IMR-90 (cell line): Measurements from ENCODE around the gene PTBP1. TPM values are rescaled to one million over a fixed set of nuclear protein-coding genes. Genes with fewer than 3 reads are reported as not detected.

ENCODE experiments used
- ATAC-seq: fragments of 200-7000 bp; cut with Tn5 transposase; 2 replicates; pipeline ENCODE4 v1.9.1; 2020; ENCODE audit warnings: low read depth, mild to moderate bottlenecking, moderate library complexity
- BruUV-seq: library from RNA; stranded (reverse); fragments of 400-500 nt; replicated peaks from 2 replicates; lab custom pipeline; 2021; lab: Mats Ljungman, UMichigan
- CTCF ChIA-PET: fragments of 300-600 bp; formaldehyde crosslinking; extraction: SDS; loops from one replicate; lab custom pipeline; 2021; ENCODE audit warnings: antibody characterized with exemption; lab: Yijun Ruan, JAX
- POLR2A ChIA-PET: fragments of 300-600 bp; sonication (Branson Sonifier 250); formaldehyde crosslinking; loops from one replicate; lab custom pipeline; 2022; ENCODE audit warnings: antibody characterized with exemption; ENCODE audit not compliant: unreplicated experiment; lab: Charles Lee
- DNase-seq: peaks from one replicate; pipeline ENCODE4 v3.0.0; 2013
- H2AFZ ChIP-seq: replicated peaks from 2 replicates; pipeline ENCODE3; 2013; ENCODE audit warnings: low read length, mild to moderate bottlenecking; ENCODE audit not compliant: poor library complexity
- H2AK5ac ChIP-seq: 2 replicates; pipeline ENCODE4 v1.6.1; 2013; ENCODE audit warnings: low read depth, low read length, inconsistent platforms
- H2AK9ac ChIP-seq: replicated peaks from 2 replicates; pipeline ENCODE3; 2013; ENCODE audit warnings: mild to moderate bottlenecking, low read depth, low read length, moderate library complexity; ENCODE audit not compliant: poor library complexity
- H2BK120ac ChIP-seq: 2 replicates; pipeline ENCODE4 v1.6.1; 2013; ENCODE audit warnings: low read depth, low read length, inconsistent platforms
- H2BK15ac ChIP-seq: 3 replicates; pipeline ENCODE4 v1.6.1; 2013; ENCODE audit warnings: low read depth, low read length, inconsistent platforms
- H2BK20ac ChIP-seq: 2 replicates; pipeline ENCODE4 v1.6.1; 2013; ENCODE audit warnings: low read depth, mild to moderate bottlenecking, inconsistent platforms, low read length, moderate library complexity
- H2BK5ac ChIP-seq: 2 replicates; pipeline ENCODE4 v1.6.1; 2013; ENCODE audit warnings: mild to moderate bottlenecking, low read depth, low read length, inconsistent platforms; ENCODE audit not compliant: poor library complexity, severe bottlenecking
- H3K14ac ChIP-seq: replicated peaks from 2 replicates; pipeline ENCODE4 v1.6.1; 2013; ENCODE audit warnings: low read depth, low read length, inconsistent platforms
- H3K18ac ChIP-seq: 2 replicates; pipeline ENCODE4 v1.6.1; 2013; ENCODE audit warnings: low read depth, low read length, control low read depth
- H3K23ac ChIP-seq: 2 replicates; pipeline ENCODE4 v1.6.1; 2013; ENCODE audit warnings: low read depth, low read length, inconsistent platforms
- H3K27ac ChIP-seq: 2 replicates; pipeline ENCODE4 v1.5.1; 2013; ENCODE audit warnings: mild to moderate bottlenecking, control low read depth, low read length; ENCODE audit not compliant: insufficient read depth
- H3K27me3 ChIP-seq: 2 replicates; pipeline ENCODE4 v1.6.1; 2013; ENCODE audit warnings: low read length; ENCODE audit not compliant: control insufficient read depth, insufficient read depth
- H3K36me3 ChIP-seq: 2 replicates; pipeline ENCODE4 v1.6.1; 2013; ENCODE audit warnings: low read length, mixed read lengths; ENCODE audit not compliant: control insufficient read depth, insufficient read depth
- H3K4ac ChIP-seq: 2 replicates; pipeline ENCODE4 v1.6.1; 2013; ENCODE audit warnings: low read depth, low read length, inconsistent platforms
- H3K4me1 ChIP-seq: 2 replicates; pipeline ENCODE4 v1.6.1; 2013; ENCODE audit warnings: low read length, mixed read lengths; ENCODE audit not compliant: control insufficient read depth, insufficient read depth
- H3K4me2 ChIP-seq: 2 replicates; pipeline ENCODE4 v1.6.1; 2013; ENCODE audit warnings: low read depth, mild to moderate bottlenecking, control low read depth, low read length, moderate library complexity
- H3K4me3 ChIP-seq: 2 replicates; pipeline ENCODE4 v1.5.1; 2013; ENCODE audit warnings: low read depth, mild to moderate bottlenecking, control low read depth, low read length, moderate library complexity; ENCODE audit not compliant: insufficient read depth
- H3K56ac ChIP-seq: 2 replicates; pipeline ENCODE4 v1.6.1; 2013; ENCODE audit warnings: low read length, inconsistent platforms; ENCODE audit not compliant: insufficient read depth; ENCODE audit errors: extremely low read depth
- H3K79me1 ChIP-seq, 2 experiments: 2 replicates each; pipeline ENCODE4 v1.6.1; 2013; ENCODE audit warnings: low read length in 2 of 2, inconsistent platforms in 1 of 2, low read depth in 1 of 2
- H3K9ac ChIP-seq: 2 replicates; pipeline ENCODE4 v1.6.1; 2013; ENCODE audit warnings: low read depth, low read length, control low read depth
- H3K9me1 ChIP-seq: 2 replicates; pipeline ENCODE4 v1.6.1; 2013; ENCODE audit warnings: low read length, inconsistent platforms; ENCODE audit not compliant: insufficient read depth
- H3K9me3 ChIP-seq: 2 replicates; pipeline ENCODE4 v1.6.1; 2013; ENCODE audit warnings: low read length; ENCODE audit not compliant: control insufficient read depth, insufficient read depth
- H4K20me1 ChIP-seq: 2 replicates; pipeline ENCODE4 v1.6.1; 2013; ENCODE audit warnings: low read length, inconsistent platforms; ENCODE audit not compliant: insufficient read depth
- H4K5ac ChIP-seq: 2 replicates; pipeline ENCODE4 v1.6.1; 2013; ENCODE audit warnings: mild to moderate bottlenecking, low read depth, low read length, control low read depth
- H4K8ac ChIP-seq, 2 experiments: 2 replicates each; pipeline ENCODE4 v1.6.1; 2013; ENCODE audit warnings: low read depth in 2 of 2, low read length in 2 of 2, control low read depth in 1 of 2, inconsistent platforms in 1 of 2
- H4K91ac ChIP-seq: 2 replicates; pipeline ENCODE4 v1.6.1; 2013; ENCODE audit warnings: low read depth, low read length, inconsistent platforms; ENCODE audit not compliant: insufficient read depth
- CHD1 ChIP-seq: IDR thresholded peaks from 2 replicates; pipeline ENCODE4 v1.6.1; 2012; ENCODE audit warnings: low read depth, low read length, improper control_type of control experiment
- FOS ChIP-seq: fragments of 150-350 bp; IDR thresholded peaks from 2 replicates; pipeline ENCODE4 v1.6.1; 2016; ENCODE audit warnings: low read depth, low read length
- MAFK ChIP-seq: IDR thresholded peaks from 2 replicates; pipeline ENCODE4 v1.6.1; 2012; ENCODE audit warnings: low read depth, low read length, improper control_type of control experiment
- MAZ ChIP-seq: IDR thresholded peaks from 2 replicates; pipeline ENCODE4 v1.6.1; 2012; ENCODE audit warnings: low read depth, mild to moderate bottlenecking, low read length, improper control_type of control experiment, moderate library complexity, borderline replicate concordance
- MXI1 ChIP-seq: IDR thresholded peaks from 2 replicates; pipeline ENCODE4 v1.6.1; 2012; ENCODE audit warnings: low read depth, mild to moderate bottlenecking, low read length, moderate library complexity, borderline replicate concordance
- RCOR1 ChIP-seq: IDR thresholded peaks from 2 replicates; pipeline ENCODE4 v1.6.1; 2012; ENCODE audit warnings: mild to moderate bottlenecking, low read length, improper control_type of control experiment; ENCODE audit not compliant: insufficient replicate concordance
- RFX5 ChIP-seq: IDR thresholded peaks from 2 replicates; pipeline ENCODE4 v1.8.0; 2012; ENCODE audit warnings: low read depth, mild to moderate bottlenecking, low read length, moderate library complexity
- SMC3 ChIP-seq: fragments of 150-350 bp; IDR thresholded peaks from 2 replicates; pipeline ENCODE4 v1.6.1; 2016; ENCODE audit warnings: low read depth, mild to moderate bottlenecking, antibody characterized with exemption, low read length, moderate library complexity
- WGBS, 2 experiments: methylation state at CpG; one replicate each; pipeline versions ENCODE4 v1.1.5 to v1.1.7; 2013; ENCODE audit warnings: missing lambda C conversion rate in 2 of 2; ENCODE audit not compliant: insufficient read length in 1 of 2; ENCODE audit errors: extremely low coverage in 2 of 2; 5-methylcytosine and 5-hydroxymethylcytosine counted together
- dilution Hi-C: fragments of 300-500 bp; cut with HindIII; formaldehyde crosslinking; loops from one replicate; pipeline ENCODE4 v1.14.3; 2018; ENCODE audit warnings: low sequenced_read_pairs; ENCODE audit not compliant: unreplicated experiment
- in situ Hi-C: fragments of 300-500 bp; cut with MboI; formaldehyde crosslinking; loops from 3 replicates; pipeline ENCODE4 v1.14.3; 2019; ENCODE audit warnings: low sequenced_read_pairs, inconsistent platforms, mixed read lengths
- intact Hi-C: fragments of 100-400 bp; cut with micrococcal nuclease; formaldehyde crosslinking; loops from 2 replicates; pipeline ENCODE4 v1.10.0; 2022
- polyA plus RNA-seq, 3 experiments: library from polyadenylated mRNA; depleted of rRNA; stranded (reverse); fragments of >200 nt; gene quantifications; 2 replicates each; pipeline ENCODE4 v1.2.3, GENCODE V29; 2012; ENCODE audit warnings: low replicate concordance in 1 of 3
- total RNA-seq: library from RNA; depleted of rRNA; stranded (reverse); fragments of >200 nt; gene quantifications from 2 replicates; pipeline ENCODE4 v1.2.3, GENCODE V29; 2012
- TF ChIP-seq, protein P1 (sequence below): conservative IDR thresholded peaks from 2 replicates; pipeline ENCODE4 v1.5.1; 2012; ENCODE audit warnings: mild to moderate bottlenecking, low read depth, low read length, improper control_type of control experiment
- TF ChIP-seq, protein P2 (sequence below): fragments of 150-350 bp; IDR thresholded peaks from 2 replicates; pipeline ENCODE4 v1.6.1; 2016; ENCODE audit warnings: low read depth, mild to moderate bottlenecking, low read length, moderate library complexity, borderline replicate concordance

The PTBP1 gene
- total and polyA plus RNA-seq, 2 of the 4 experiments (the other 2 are of a cell fraction), result 146 to 269 TPM

DNA sequence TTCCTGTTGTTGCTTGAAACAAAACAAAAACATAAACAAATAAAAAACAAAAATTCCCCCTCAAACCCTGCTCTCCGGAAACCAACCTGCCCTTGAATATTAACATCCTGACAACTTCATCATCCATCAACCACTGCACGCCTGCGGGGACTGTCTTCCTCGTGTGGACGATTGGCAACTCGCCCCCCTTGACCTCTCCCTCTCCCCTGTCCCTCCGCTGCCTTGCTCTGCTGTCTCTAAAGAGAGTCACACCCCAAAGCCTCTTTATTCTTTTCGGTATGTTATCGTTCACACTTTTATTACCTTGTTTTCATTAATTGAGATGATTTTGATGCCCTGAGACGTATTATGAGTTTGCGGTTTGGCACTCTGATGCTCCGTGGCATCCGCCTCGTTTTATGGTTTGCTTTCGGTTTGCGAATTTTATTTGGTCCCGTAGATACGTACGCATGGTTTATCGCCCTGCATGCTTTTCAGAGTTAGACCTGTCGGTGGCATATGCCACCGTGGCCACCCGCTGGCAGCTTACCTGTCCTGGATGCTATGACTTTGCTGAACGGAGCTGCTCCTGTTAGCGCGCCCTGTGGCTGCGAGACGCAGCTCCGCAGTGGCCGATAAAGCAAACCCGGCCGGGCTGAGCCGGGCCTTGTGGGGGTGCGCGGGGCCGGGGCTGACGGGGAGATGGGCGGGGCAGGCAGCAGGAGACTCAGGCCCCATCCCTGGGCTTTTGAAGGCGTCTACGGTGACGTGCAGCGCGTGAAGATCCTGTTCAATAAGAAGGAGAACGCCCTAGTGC, 10.6 kb downstream of the PTBP1 start:
- no peaks in the 10 kb centered on the region; the same call in 1 of the 2 replicates for H3K4me1 ChIP-seq

More for the DNA sequence above, 10.6 kb downstream of the PTBP1 start:
- POLR2A ChIA-PET, result no interaction called here
- H4K8ac ChIP-seq, result no peak overlapping the region
- peaks cover 11 to 46% of the 10 kb centered on the region in 2 experiments for H3K79me1 ChIP-seq
- no peak overlapping the region for H2BK5ac ChIP-seq
- no peak overlapping the region for H3K4ac ChIP-seq
- H3K23ac ChIP-seq, result no peak overlapping the region
- no peak overlapping the region for H2AK5ac ChIP-seq
- H3K36me3 ChIP-seq, result peaks cover 90% of the 10 kb centered on the region
- no peak overlapping the region for H3K9ac ChIP-seq
- ATAC-seq (no peak), DNase-seq (no peak)
- H2AFZ ChIP-seq, result no peak overlapping the region
- no peak overlapping the region for H4K91ac ChIP-seq
- no peak overlapping the region for H3K14ac ChIP-seq
- H3K56ac ChIP-seq, result no peak overlapping the region
- H3K18ac ChIP-seq, result no peak overlapping the region
- intact Hi-C loops (no loop called here), in situ Hi-C loops (no loop called here), dilution Hi-C loops (no loop called here)
- H2AK9ac ChIP-seq, result no peak overlapping the region
- 93% methylated on average over 25 of the region's 44 CpGs; no CpG with 5 or more reads in 1 of the 2 experiments for WGBS, 2 experiments
- H3K9me1 ChIP-seq, result no peaks in the 10 kb centered on the region
- TF ChIP-seq, protein P1, sequence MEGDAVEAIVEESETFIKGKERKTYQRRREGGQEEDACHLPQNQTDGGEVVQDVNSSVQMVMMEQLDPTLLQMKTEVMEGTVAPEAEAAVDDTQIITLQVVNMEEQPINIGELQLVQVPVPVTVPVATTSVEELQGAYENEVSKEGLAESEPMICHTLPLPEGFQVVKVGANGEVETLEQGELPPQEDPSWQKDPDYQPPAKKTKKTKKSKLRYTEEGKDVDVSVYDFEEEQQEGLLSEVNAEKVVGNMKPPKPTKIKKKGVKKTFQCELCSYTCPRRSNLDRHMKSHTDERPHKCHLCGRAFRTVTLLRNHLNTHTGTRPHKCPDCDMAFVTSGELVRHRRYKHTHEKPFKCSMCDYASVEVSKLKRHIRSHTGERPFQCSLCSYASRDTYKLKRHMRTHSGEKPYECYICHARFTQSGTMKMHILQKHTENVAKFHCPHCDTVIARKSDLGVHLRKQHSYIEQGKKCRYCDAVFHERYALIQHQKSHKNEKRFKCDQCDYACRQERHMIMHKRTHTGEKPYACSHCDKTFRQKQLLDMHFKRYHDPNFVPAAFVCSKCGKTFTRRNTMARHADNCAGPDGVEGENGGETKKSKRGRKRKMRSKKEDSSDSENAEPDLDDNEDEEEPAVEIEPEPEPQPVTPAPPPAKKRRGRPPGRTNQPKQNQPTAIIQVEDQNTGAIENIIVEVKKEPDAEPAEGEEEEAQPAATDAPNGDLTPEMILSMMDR, result no peak
- no peak for TF ChIP-seq RFX5
- TF ChIP-seq MXI1, result no peak
- TF ChIP-seq MAFK, result no peak
- no peak for TF ChIP-seq MAZ
- TF ChIP-seq, protein P2, sequence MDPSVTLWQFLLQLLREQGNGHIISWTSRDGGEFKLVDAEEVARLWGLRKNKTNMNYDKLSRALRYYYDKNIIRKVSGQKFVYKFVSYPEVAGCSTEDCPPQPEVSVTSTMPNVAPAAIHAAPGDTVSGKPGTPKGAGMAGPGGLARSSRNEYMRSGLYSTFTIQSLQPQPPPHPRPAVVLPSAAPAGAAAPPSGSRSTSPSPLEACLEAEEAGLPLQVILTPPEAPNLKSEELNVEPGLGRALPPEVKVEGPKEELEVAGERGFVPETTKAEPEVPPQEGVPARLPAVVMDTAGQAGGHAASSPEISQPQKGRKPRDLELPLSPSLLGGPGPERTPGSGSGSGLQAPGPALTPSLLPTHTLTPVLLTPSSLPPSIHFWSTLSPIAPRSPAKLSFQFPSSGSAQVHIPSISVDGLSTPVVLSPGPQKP, result no peak
- TF ChIP-seq RCOR1, result no peak
- TF ChIP-seq FOS, result no peak
- no peak for TF ChIP-seq SMC3
- TF ChIP-seq CHD1, result no peak
- no peak overlapping the region for H2BK120ac ChIP-seq
- no peak overlapping the region for H3K4me3 ChIP-seq
- H3K9me3 ChIP-seq, result no peaks in the 10 kb centered on the region
- H3K4me2 ChIP-seq, result no peak overlapping the region
- no TSS peak for BruUV-seq
- no peak overlapping the region for H2BK15ac ChIP-seq
- no peak overlapping the region for H3K27ac ChIP-seq
- H4K5ac ChIP-seq, result no peak overlapping the region
- no peak overlapping the region for H2BK20ac ChIP-seq
- H3K27me3 ChIP-seq, result no peaks in the 10 kb centered on the region
- H4K20me1 ChIP-seq, result peaks cover 82% of the 10 kb centered on the region
- CTCF ChIA-PET, result no interaction called here
